MCF 10A (cell line): ENCODE results near the gene ARMC8. TPM values are rescaled to one million over a fixed set of nuclear protein-coding genes. Genes with fewer than 3 reads are reported as not detected.

Experiments used
- BruUV-seq: library from RNA; stranded (reverse); fragments of 400-500 nt; replicated peaks from 2 replicates; lab custom pipeline; 2021; lab: Mats Ljungman, UMichigan
- CTCF ChIA-PET: fragments of 300-600 bp; sonication (Branson Sonifier 250); formaldehyde crosslinking; extraction: SDS; loops from one replicate; lab custom pipeline; 2021; ENCODE audit warnings: antibody characterized with exemption, inconsistent platforms; lab: Yijun Ruan, JAX
- POLR2A ChIA-PET: fragments of 300-600, 350-650 bp; sonication (Branson Sonifier 250); formaldehyde crosslinking; extraction: SDS; loops from one replicate; lab custom pipeline; 2020; ENCODE audit warnings: antibody characterized with exemption, inconsistent platforms; lab: Yijun Ruan, JAX
- DNase-seq: peaks from one replicate; pipeline ENCODE4 v3.0.0-alpha.2; 2018; ENCODE audit not compliant: unreplicated experiment
- H3K27ac Mint-ChIP-seq: one replicate; pipeline ENCODE4 v1.8.0; 2022; ENCODE audit warnings: mild to moderate bottlenecking, low read depth, mixed read lengths; ENCODE audit not compliant: unreplicated experiment
- H3K27me3 Mint-ChIP-seq: one replicate; pipeline ENCODE4 v1.8.0; 2022; ENCODE audit warnings: mixed read lengths; ENCODE audit not compliant: insufficient read depth, unreplicated experiment
- H3K36me3 Mint-ChIP-seq: one replicate; pipeline ENCODE4 v1.8.0; 2022; ENCODE audit warnings: mild to moderate bottlenecking, moderate library complexity, mixed read lengths; ENCODE audit not compliant: insufficient read depth, unreplicated experiment
- H3K4me1 Mint-ChIP-seq: one replicate; pipeline ENCODE4 v1.8.0; 2022; ENCODE audit warnings: mixed read lengths; ENCODE audit not compliant: insufficient read depth, unreplicated experiment
- H3K4me3 Mint-ChIP-seq: one replicate; pipeline ENCODE4 v1.8.0; 2022; ENCODE audit warnings: mild to moderate bottlenecking, moderate library complexity, mixed read lengths; ENCODE audit not compliant: unreplicated experiment
- H3K9me3 Mint-ChIP-seq: one replicate; pipeline ENCODE4 v1.8.0; 2022; ENCODE audit warnings: mixed read lengths; ENCODE audit not compliant: unreplicated experiment
- CTCF ChIP-seq: fragments of 200-600 bp; IDR thresholded peaks from one replicate; pipeline ENCODE4 v1.8.0; 2022; ENCODE audit warnings: antibody characterized with exemption, mild to moderate bottlenecking; ENCODE audit not compliant: unreplicated experiment
- intact Hi-C: fragments of 100-400 bp; cut with micrococcal nuclease; formaldehyde crosslinking; loops from 2 replicates; pipeline ENCODE4 v1.14.1; 2022
- total RNA-seq: library from RNA; stranded (reverse); gene quantifications from 2 replicates; pipeline ENCODE4 v1.2.3, GENCODE V29; 2022

ARMC8 gene
- total RNA-seq, 1 experiment from 2014 or later: 29.8 TPM

GRCh38 chr3:138213398-138214085, 26.4 kb downstream of the ARMC8 start:
- Mint-ChIP-seq H3K36me3 (peaks cover 12% of the 10 kb centered on the region), H3K27ac (no peak overlapping the region), H3K4me3 (no peak overlapping the region), H3K27me3 (no peaks in the 10 kb centered on the region), H3K4me1 (peaks cover 14% of the 10 kb centered on the region), H3K9me3 (no peaks in the 10 kb centered on the region)
- ChIA-PET CTCF (interaction anchor here (0.9 to 1.5 kb wide), 7 partner anchors 10 to 703 kb away, joined by 3 to 5 read pairs (median 4); no protein-coding TSS in a partner anchor), POLR2A (interaction anchor here (0.6 to 0.7 kb wide), 3 partner anchors 10 to 142 kb away, joined by 3 read pairs; no protein-coding TSS in a partner anchor)
- no peak for TF ChIP-seq CTCF
- intact Hi-C loops: no loop called here
- DNase-seq: no peak
- BruUV-seq: no TSS peak

GRCh38 chr3:138219255-138219654, 32.2 kb downstream of the ARMC8 start:
- intact Hi-C loops: no loop called here
- H3K4me3 Mint-ChIP-seq: no peak overlapping the region
- no peak overlapping the region for H3K27ac Mint-ChIP-seq
- TF ChIP-seq CTCF: no peak
- H3K36me3 Mint-ChIP-seq: peaks cover 16% of the 10 kb centered on the region
- DNase-seq: no peak
- no peaks in the 10 kb centered on the region for H3K27me3 Mint-ChIP-seq
- CTCF ChIA-PET: interaction anchor here (0.7 to 0.8 kb wide), 2 partner anchors 12 to 44 kb away, joined by 3 to 4 read pairs; no protein-coding TSS in a partner anchor
- H3K9me3 Mint-ChIP-seq: no peaks in the 10 kb centered on the region
- POLR2A ChIA-PET: interaction anchor here (1.0 kb wide), 1 partner anchor 16 kb away, joined by 4 read pairs; no protein-coding TSS in a partner anchor
- H3K4me1 Mint-ChIP-seq: peaks cover 13% of the 10 kb centered on the region
- no TSS peak for BruUV-seq

GRCh38 chr3:138220242-138220641, 33.1 kb downstream of the ARMC8 start:
- DNase-seq: no peak
- Mint-ChIP-seq H3K4me3 (no peak overlapping the region), H3K27ac (no peak overlapping the region), H3K4me1 (peaks cover 13% of the 10 kb centered on the region), H3K9me3 (no peaks in the 10 kb centered on the region), H3K27me3 (no peaks in the 10 kb centered on the region), H3K36me3 (peaks cover 25% of the 10 kb centered on the region)
- ChIA-PET CTCF (interaction anchor here (0.6 to 1.5 kb wide), 6 partner anchors 14 to 1271 kb away, joined by 3 to 6 read pairs (median 4); no protein-coding TSS in a partner anchor), POLR2A (interaction anchor here (0.8 kb wide), 1 partner anchor 123 kb away, joined by 3 read pairs; no protein-coding TSS in a partner anchor)
- BruUV-seq: no TSS peak
- no peak for TF ChIP-seq CTCF
- intact Hi-C loops: no loop called here

GRCh38 chr3:138220788-138221187, 33.7 kb downstream of the ARMC8 start:
- ChIA-PET CTCF (interaction anchor here (0.5 to 1.5 kb wide), 5 partner anchors 10 to 259 kb away, joined by 3 to 6 read pairs (median 3); no protein-coding TSS in a partner anchor), POLR2A (no interaction called here)
- BruUV-seq: no TSS peak
- peaks cover 13% of the 10 kb centered on the region for H3K4me1 Mint-ChIP-seq
- no peaks in the 10 kb centered on the region for H3K27me3 Mint-ChIP-seq
- intact Hi-C loops: no loop called here
- peaks cover 31% of the 10 kb centered on the region for H3K36me3 Mint-ChIP-seq
- H3K4me3 Mint-ChIP-seq: no peak overlapping the region
- H3K9me3 Mint-ChIP-seq: no peaks in the 10 kb centered on the region
- H3K27ac Mint-ChIP-seq: no peak overlapping the region
- DNase-seq: peak; percentile 24
- TF ChIP-seq CTCF: no peak
